NCI-H2196 (cell line): ENCODE data around the gene EFNA5.
"Not testable (repeated sequence)": the region's sequence is repeated elsewhere in the genome, so short reads cannot be mapped to it uniquely, and the experiment has no call there.

Source experiments
- DNase-seq: peaks from one replicate; lab custom pipeline; 2025; ENCODE audit not compliant: unreplicated experiment; lab: John Stamatoyannopoulos, UW

EFNA5 gene

GRCh38 chr5:107376546-107377276 is 294.0 kb downstream of the EFNA5 start:
- DNase-seq, result no peak

- DNase-seq, result no peak
These were observed 297.0 kb downstream of the EFNA5 start for GRCh38 chr5:107373549-107374263.

GRCh38 chr5:107372723-107373450 is 297.9 kb downstream of the EFNA5 start:
- no peak for DNase-seq

GRCh38 chr5:107370396-107370968 is 300.3 kb downstream of the EFNA5 start:
- DNase-seq, result no peak

GRCh38 chr5:107369622-107370021 is 301.1 kb downstream of the EFNA5 start:
- no peak for DNase-seq

GRCh38 chr5:107368615-107369014 is 302.1 kb downstream of the EFNA5 start:
- no peak for DNase-seq

- DNase-seq, result no peak
These were observed 302.8 kb downstream of the EFNA5 start for GRCh38 chr5:107367939-107368338.

GRCh38 chr5:107367480-107367879 is 303.3 kb downstream of the EFNA5 start:
- no peak for DNase-seq

GRCh38 chr5:107365320-107366109 is 305.2 kb downstream of the EFNA5 start:
- no peak for DNase-seq

GRCh38 chr5:107364443-107365319 is 306.1 kb downstream of the EFNA5 start:
- DNase-seq, result no peak

GRCh38 chr5:107363768-107364167 is 307.0 kb downstream of the EFNA5 start:
- DNase-seq, result no peak

- no peak for DNase-seq
These were observed 308.8 kb downstream of the EFNA5 start for GRCh38 chr5:107361945-107362344.

- no peak for DNase-seq
These were observed 310.9 kb downstream of the EFNA5 start for GRCh38 chr5:107359916-107360234.

GRCh38 chr5:107359033-107359915 is 311.5 kb downstream of the EFNA5 start:
- no peak for DNase-seq

GRCh38 chr5:107356891-107357290 is 313.8 kb downstream of the EFNA5 start:
- DNase-seq, result no peak

- no peak for DNase-seq
These were observed 318.2 kb downstream of the EFNA5 start for GRCh38 chr5:107352576-107352975.

- not testable (repeated sequence) for DNase-seq
These were observed 324.2 kb downstream of the EFNA5 start for GRCh38 chr5:107346580-107346979.

GRCh38 chr5:107342371-107342770 is 328.4 kb downstream of the EFNA5 start:
- no peak for DNase-seq
